HCT116 (cell line): Measurements from ENCODE around the gene PGA4. TPM values are rescaled to one million over a fixed set of nuclear protein-coding genes. Genes with fewer than 3 reads are reported as not detected.

Experiments used
- ATAC-seq: fragments of 200-7000 bp; cut with Tn5 transposase; 2 replicates; pipeline ENCODE4 v1.9.1; 2020; ENCODE audit warnings: mild to moderate bottlenecking, moderate library complexity
- BruUV-seq: library from RNA; stranded (reverse); fragments of 400-500 nt; replicated peaks from 2 replicates; lab custom pipeline; 2021; lab: Mats Ljungman, UMichigan
- CTCF ChIA-PET: fragments of 300-600 bp; sonication (Branson Sonifier 250); formaldehyde crosslinking; loops from one replicate; lab custom pipeline; 2021; ENCODE audit warnings: antibody characterized with exemption; lab: Charles Lee
- POLR2A ChIA-PET: fragments of 300-600, 350-600 bp; sonication (Branson Sonifier 250); formaldehyde crosslinking; loops from one replicate; lab custom pipeline; 2021; ENCODE audit warnings: antibody characterized with exemption; lab: Charles Lee
- RAD21 ChIA-PET, 2 experiments: fragments of 300-600 bp; sonication (Branson Sonifier 250); formaldehyde crosslinking; loops; one replicate each; lab custom pipeline; 2023; ENCODE audit warnings: low total read pairs in 2 of 2; ENCODE audit not compliant: uncharacterized antibody in 2 of 2, unreplicated experiment in 2 of 2, low non-redundant PET in 1 of 2; lab: Charles Lee
- DNase-seq: peaks from one replicate; pipeline ENCODE4 v3.0.0-alpha.2; 2010; ENCODE audit warnings: low read depth, low spot score
- H2AFZ ChIP-seq: fragments of 200-600 bp; shearing (Covaris generic), sonication (generic); 2 replicates; pipeline ENCODE4 v1.6.1; 2017; ENCODE audit warnings: low read depth, mixed run types, mixed read lengths, antibody characterized with exemption, low read length; ENCODE audit not compliant: poor library complexity, severe bottlenecking
- H3K27ac ChIP-seq: 2 replicates; pipeline ENCODE4 v1.5.1; 2012; ENCODE audit warnings: low read depth, low read length
- H3K27me3 ChIP-seq: fragments of 200-600 bp; sonication (generic); 2 replicates; pipeline ENCODE4 v1.6.1; 2016; ENCODE audit warnings: mixed run types, low read length, mixed read lengths; ENCODE audit not compliant: insufficient read depth
- H3K36me3 ChIP-seq, 2 experiments: fragments of 200-500 bp in 1 of 2; fragments of 200-600 bp in 1 of 2; sonication (Bioruptor generic) in 1 of 2; sonication (generic) in 1 of 2; 2 replicates each; pipeline versions ENCODE4 v1.5.1 to v1.6.1; 2014 to 2016; ENCODE audit warnings: low read length in 2 of 2, inconsistent platforms in 1 of 2, mixed read lengths in 1 of 2, mixed run types in 1 of 2; ENCODE audit not compliant: insufficient read depth in 2 of 2, control insufficient read depth in 1 of 2
- H3K4me1 ChIP-seq, 2 experiments: fragments of 200-600 bp in 1 of 2; sonication (generic) in 1 of 2; 2 replicates each; pipeline versions ENCODE4 v1.5.1 to v1.6.1; 2012 to 2017; ENCODE audit warnings: low read length in 2 of 2, inconsistent platforms in 1 of 2, mild to moderate bottlenecking in 1 of 2, mixed read lengths in 1 of 2, mixed run types in 1 of 2, moderate library complexity in 1 of 2; ENCODE audit not compliant: insufficient read depth in 2 of 2, control insufficient read depth in 1 of 2
- H3K4me2 ChIP-seq: fragments of 200-600 bp; sonication (generic); 2 replicates; pipeline ENCODE4 v1.6.1; 2017; ENCODE audit warnings: mixed run types, low read length, mixed read lengths
- H3K4me3 ChIP-seq, 2 experiments: fragments of 200-600 bp in 1 of 2; sonication (generic) in 1 of 2; replicated peaks in 1 of 2; 2 replicates each; pipeline ENCODE4 v1.5.1; 2011 to 2016; ENCODE audit warnings: low read length in 2 of 2, control low read depth in 1 of 2, low read depth in 1 of 2, mild to moderate bottlenecking in 1 of 2, mixed read lengths in 1 of 2, mixed run types in 1 of 2
- H3K79me2 ChIP-seq: fragments of 200-600 bp; sonication (generic); 2 replicates; pipeline ENCODE4 v1.6.1; 2017; ENCODE audit warnings: mild to moderate bottlenecking, mixed run types, low read length, moderate library complexity, mixed read lengths; ENCODE audit not compliant: insufficient read depth
- H3K9ac ChIP-seq: fragments of 200-600 bp; sonication (generic); 2 replicates; pipeline ENCODE4 v1.6.1; 2016; ENCODE audit warnings: low read length, mixed read lengths
- H3K9me2 ChIP-seq: fragments of 200-600 bp; sonication (generic), shearing (Covaris generic); 2 replicates; pipeline ENCODE4 v1.6.1; 2017; ENCODE audit warnings: mixed run types, mild to moderate bottlenecking, moderate library complexity; ENCODE audit not compliant: insufficient read depth
- H3K9me3 ChIP-seq, 2 experiments: fragments of 200-500 bp in 1 of 2; fragments of 200-600 bp in 1 of 2; sonication (Bioruptor generic) in 1 of 2; sonication (generic) in 1 of 2; 2 replicates each; pipeline ENCODE4 v1.6.1; 2014 to 2017; ENCODE audit warnings: low read length in 2 of 2, mixed read lengths in 2 of 2, inconsistent platforms in 1 of 2, low read depth in 1 of 2, mild to moderate bottlenecking in 1 of 2, mixed run types in 1 of 2, moderate library complexity in 1 of 2; ENCODE audit not compliant: control insufficient read depth in 1 of 2, insufficient read depth in 1 of 2
- H4K20me1 ChIP-seq: fragments of 200-600 bp; sonication (generic), shearing (Covaris generic); 2 replicates; pipeline ENCODE4 v1.6.1; 2017; ENCODE audit warnings: mixed run types, mild to moderate bottlenecking, moderate library complexity; ENCODE audit not compliant: insufficient read depth
- ATF3 ChIP-seq: IDR thresholded peaks from 2 replicates; pipeline ENCODE4 v1.6.1; 2012
- EZH2phosphoT487 ChIP-seq: fragments of 200-600 bp; IDR thresholded peaks from 2 replicates; pipeline ENCODE4 v1.6.1; 2018; ENCODE audit warnings: antibody characterized with exemption, borderline replicate concordance
- JUND ChIP-seq: IDR thresholded peaks from 2 replicates; pipeline ENCODE4 v1.6.1; 2012
- MAX ChIP-seq: IDR thresholded peaks from 2 replicates; pipeline ENCODE4 v1.6.1; 2012
- POLR2AphosphoS5 ChIP-seq: IDR thresholded peaks from 2 replicates; pipeline ENCODE4 v1.6.1; 2011; ENCODE audit warnings: mild to moderate bottlenecking, low read depth, low read length, moderate library complexity
- RAD21 ChIP-seq: IDR thresholded peaks from 2 replicates; pipeline ENCODE4 v1.6.1; 2012; ENCODE audit warnings: low read depth, mild to moderate bottlenecking
- REST ChIP-seq: IDR thresholded peaks from 2 replicates; pipeline ENCODE4 v1.6.1; 2012; ENCODE audit warnings: low read depth
- SIN3A ChIP-seq: IDR thresholded peaks from 2 replicates; pipeline ENCODE4 v1.6.1; 2012; ENCODE audit warnings: low read depth
- SP1 ChIP-seq: IDR thresholded peaks from 2 replicates; pipeline ENCODE4 v1.6.1; 2012; ENCODE audit warnings: low read depth
- TCF7L2 ChIP-seq: IDR thresholded peaks from 2 replicates; pipeline ENCODE4 v1.7.0; 2011; ENCODE audit warnings: borderline replicate concordance, inconsistent platforms; ENCODE audit not compliant: insufficient read depth, insufficient read length; ENCODE audit errors: extremely low read depth
- YY1 ChIP-seq: IDR thresholded peaks from 2 replicates; pipeline ENCODE4 v1.6.1; 2011; ENCODE audit warnings: low read length, low read depth, moderate library complexity, mild to moderate bottlenecking; ENCODE audit not compliant: insufficient replicate concordance; ENCODE audit errors: extremely low read depth
- ZNF274 ChIP-seq: fragments of 200-500 bp; sonication (Bioruptor generic); IDR thresholded peaks from 2 replicates; pipeline ENCODE4 v1.6.1; 2014; ENCODE audit warnings: mild to moderate bottlenecking, low read depth, low read length, inconsistent platforms
- intact Hi-C: fragments of 100-400 bp; cut with micrococcal nuclease; formaldehyde crosslinking; loops from 2 replicates; pipeline ENCODE4 v1.10.0; 2022
- total RNA-seq: library from RNA; stranded (reverse); gene quantifications from one replicate; pipeline ENCODE4 v1.2.1, GENCODE V29; 2021; ENCODE audit not compliant: unreplicated experiment
- TF ChIP-seq, protein P1 (sequence below): IDR thresholded peaks from 2 replicates; pipeline ENCODE4 v1.6.1; 2011; ENCODE audit warnings: mild to moderate bottlenecking, low read length, moderate library complexity; ENCODE audit not compliant: insufficient replicate concordance; ENCODE audit errors: extremely low read depth

The PGA4 gene
- total RNA-seq, 1 experiment from 2014 or later = not detected

GRCh38 chr11:61268588-61269250, 46.6 kb downstream of the PGA4 start:
- H3K27me3 ChIP-seq = no peaks in the 10 kb centered on the region
- no peak overlapping the region for H2AFZ ChIP-seq
- peaks cover 8 to 15% of the 10 kb centered on the region in 2 experiments for H3K4me1 ChIP-seq
- no peak overlapping the region for H3K9ac ChIP-seq
- H3K4me2 ChIP-seq = no peak overlapping the region
- no peaks in the 10 kb centered on the region for H3K9me2 ChIP-seq
- H3K9me3 ChIP-seq = no peaks in the 10 kb centered on the region
- BruUV-seq = no TSS peak
- no peak for DNase-seq
- TF ChIP-seq SP1 (no peak), ZNF274 (no peak), REST (no peak), JUND (no peak), TCF7L2 (no peak), RAD21 (no peak), ATF3 (no peak), MAX (no peak), YY1 (no peak), EZH2phosphoT487 (no peak), SIN3A (no peak), POLR2AphosphoS5 (no peak)
- TF ChIP-seq, protein P1, sequence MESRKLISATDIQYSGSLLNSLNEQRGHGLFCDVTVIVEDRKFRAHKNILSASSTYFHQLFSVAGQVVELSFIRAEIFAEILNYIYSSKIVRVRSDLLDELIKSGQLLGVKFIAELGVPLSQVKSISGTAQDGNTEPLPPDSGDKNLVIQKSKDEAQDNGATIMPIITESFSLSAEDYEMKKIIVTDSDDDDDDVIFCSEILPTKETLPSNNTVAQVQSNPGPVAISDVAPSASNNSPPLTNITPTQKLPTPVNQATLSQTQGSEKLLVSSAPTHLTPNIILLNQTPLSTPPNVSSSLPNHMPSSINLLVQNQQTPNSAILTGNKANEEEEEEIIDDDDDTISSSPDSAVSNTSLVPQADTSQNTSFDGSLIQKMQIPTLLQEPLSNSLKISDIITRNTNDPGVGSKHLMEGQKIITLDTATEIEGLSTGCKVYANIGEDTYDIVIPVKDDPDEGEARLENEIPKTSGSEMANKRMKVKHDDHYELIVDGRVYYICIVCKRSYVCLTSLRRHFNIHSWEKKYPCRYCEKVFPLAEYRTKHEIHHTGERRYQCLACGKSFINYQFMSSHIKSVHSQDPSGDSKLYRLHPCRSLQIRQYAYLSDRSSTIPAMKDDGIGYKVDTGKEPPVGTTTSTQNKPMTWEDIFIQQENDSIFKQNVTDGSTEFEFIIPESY = no peak
- TF ChIP-seq, all 23 proteins: peak for 0
- POLR2A ChIA-PET = no interaction called here
- Histone ChIP-seq H3K36me3 (no peaks in the 10 kb centered on the region), H3K27ac (no peak overlapping the region), H4K20me1 (no peaks in the 10 kb centered on the region), H3K4me3 (no peak overlapping the region), H3K79me2 (no peaks in the 10 kb centered on the region)
- RAD21 ChIA-PET = no interaction called here
- CTCF ChIA-PET = no interaction called here
- intact Hi-C loops = no loop called here
- no peak for ATAC-seq
